ENCODE measurements around the gene SYCE3.
A peak's percentile ranks its signal among the peaks of the same experiment; 100 is the strongest.
"Not testable (repeated sequence)": the region's sequence is repeated elsewhere in the genome, so short reads cannot be mapped to it uniquely, and the experiment has no call there.

SYCE3 gene

GRCh38 chr22:50545522-50546325, 17.0 kb downstream of the SYCE3 start, which contains the start of gene KLHDC7B:
Gene KLHDC7B (plus strand): TSS chr22:50545899. CDS start chr22:50546244, 345 bp downstream.
- no peak for DNase-seq (ENCODE audit: low read depth, low spot score)
- TF ChIP-seq CTCF (IDR thresholded peaks at IDR 0.05; ENCODE audit: low read depth, low read length): peak; percentile 11
- no peak within 1 kb of the TSS for H3K4me3 ChIP-seq (ENCODE audit: low read depth, low read length)
- in situ Hi-C loops (cut with HindIII; ENCODE audit: low sequenced_read_pairs): no loop called here

- H3K4me3 ChIP-seq (ENCODE audit: low read depth, low read length): no peak overlapping the region
- TF ChIP-seq CTCF (IDR thresholded peaks at IDR 0.05; ENCODE audit: low read depth, low read length): no peak
- no peak for DNase-seq (ENCODE audit: low read depth, low spot score)
- in situ Hi-C loops (cut with HindIII; ENCODE audit: low sequenced_read_pairs): no loop called here
Observed at GRCh38 chr22:50544746-50545253, 17.9 kb downstream of the SYCE3 start.

GRCh38 chr22:50544078-50544745, 18.5 kb downstream of the SYCE3 start:
- peak; percentile 66 for TF ChIP-seq CTCF (IDR thresholded peaks at IDR 0.05; ENCODE audit: low read depth, low read length)
- peak overlapping the region; percentile 13 for H3K4me3 ChIP-seq (ENCODE audit: low read depth, low read length)
- in situ Hi-C loops (cut with HindIII; ENCODE audit: low sequenced_read_pairs): no loop called here
- DNase-seq (ENCODE audit: low read depth, low spot score): peak; percentile 39

- in situ Hi-C loops (cut with HindIII; ENCODE audit: low sequenced_read_pairs): no loop called here
- DNase-seq (ENCODE audit: low read depth, low spot score): no peak
- no peak for TF ChIP-seq CTCF (IDR thresholded peaks at IDR 0.05; ENCODE audit: low read depth, low read length)
- H3K4me3 ChIP-seq (ENCODE audit: low read depth, low read length): no peak overlapping the region
Observed at GRCh38 chr22:50542416-50542927, 20.2 kb downstream of the SYCE3 start.

GRCh38 chr22:50541667-50542026, 21.1 kb downstream of the SYCE3 start:
- in situ Hi-C loops (cut with HindIII; ENCODE audit: low sequenced_read_pairs); H3K4me3 ChIP-seq (ENCODE audit: low read depth, low read length): not testable (repeated sequence)
- peak; percentile 64 for DNase-seq (ENCODE audit: low read depth, low spot score)

- DNase-seq (ENCODE audit: low read depth, low spot score): no peak
- H3K4me3 ChIP-seq (ENCODE audit: low read depth, low read length): no peak overlapping the region
- no peak for TF ChIP-seq CTCF (IDR thresholded peaks at IDR 0.05; ENCODE audit: low read depth, low read length)
- in situ Hi-C loops (cut with HindIII; ENCODE audit: low sequenced_read_pairs): no loop called here
Observed at GRCh38 chr22:50540381-50540780, 22.3 kb downstream of the SYCE3 start.

GRCh38 chr22:50537765-50538164, 25.0 kb downstream of the SYCE3 start:
- no peak overlapping the region for H3K4me3 ChIP-seq (ENCODE audit: low read depth, low read length)
- in situ Hi-C loops (cut with HindIII; ENCODE audit: low sequenced_read_pairs): no loop called here
- TF ChIP-seq CTCF (IDR thresholded peaks at IDR 0.05; ENCODE audit: low read depth, low read length): no peak
- no peak for DNase-seq (ENCODE audit: low read depth, low spot score)

Data from astrocyte of the spinal cord (primary cell).